Kidney (tissue), 14 donors: ENCODE results near the gene ASCC3. TPM values are rescaled to one million over a fixed set of nuclear protein-coding genes. Genes with fewer than 3 reads are reported as not detected.

ENCODE experiments used
- DNase-seq, 5 donors: peaks; one replicate each; pipeline ENCODE4 v3.0.0-alpha.2; 2013 to 2020
- FAIRE-seq: peaks from 2 replicates; lab custom pipeline; 2012; peaks lifted over from hg19 to GRCh38; lab: Jason Lieb, UNC
- H3K27ac ChIP-seq, 2 donors: one replicate each; pipeline ENCODE4 v1.7.0; 2013; ENCODE audit warnings: low read depth in 2 of 2, low read length in 2 of 2, inconsistent platforms in 1 of 2
- H3K27me3 ChIP-seq: one replicate; pipeline ENCODE4 v1.7.1; 2013; ENCODE audit warnings: low read length, inconsistent platforms; ENCODE audit not compliant: control insufficient read depth, insufficient read depth
- H3K36me3 ChIP-seq, 3 donors: one replicate each; pipeline versions ENCODE4 v1.7.0 to v1.7.1; 2013; ENCODE audit warnings: low read length in 3 of 3, control low read depth in 1 of 3, inconsistent platforms in 1 of 3; ENCODE audit not compliant: insufficient read depth in 3 of 3, control insufficient read depth in 2 of 3
- H3K4me1 ChIP-seq, 3 donors: one replicate each; pipeline versions ENCODE4 v1.7.0 to v1.7.1; 2013; ENCODE audit warnings: low read length in 3 of 3, inconsistent platforms in 1 of 3, low read depth in 1 of 3; ENCODE audit not compliant: control insufficient read depth in 2 of 3, insufficient read depth in 2 of 3
- H3K4me3 ChIP-seq, 3 donors: one replicate each; pipeline versions ENCODE4 v1.7.0 to v1.8.1; 2013; ENCODE audit warnings: low read length in 3 of 3, control low read depth in 1 of 3, inconsistent platforms in 1 of 3
- H3K9ac ChIP-seq, 3 donors: one replicate each; pipeline versions ENCODE4 v1.7.0 to v1.7.1; 2013; ENCODE audit warnings: low read length in 3 of 3, control low read depth in 1 of 3, inconsistent platforms in 1 of 3
- H3K9me3 ChIP-seq, 3 donors: one replicate each; pipeline versions ENCODE4 v1.7.0 to v1.7.1; 2013; ENCODE audit warnings: low read length in 3 of 3, control low read depth in 1 of 3, inconsistent platforms in 1 of 3; ENCODE audit not compliant: control insufficient read depth in 2 of 3, insufficient read depth in 1 of 3
- CTCF ChIP-seq: IDR thresholded peaks from 3 replicates; pipeline ENCODE4 v1.5.1; 2012; ENCODE audit warnings: mild to moderate bottlenecking, moderate library complexity, borderline replicate concordance; ENCODE audit not compliant: insufficient read depth; ENCODE audit errors: extremely low read depth
- intact Hi-C: fragments of 100-400 bp; cut with DNase I; formaldehyde crosslinking; loops from one replicate; pipeline ENCODE4 v1.11.1; 2022
- polyA plus RNA-seq: library from polyadenylated mRNA; stranded (reverse); fragments of 350-450 nt; fragmentation: Illumina TruSeq; extraction: RNeasy Lipid Tissue Mini Kit (QIAGEN cat#74804); gene quantifications from one replicate; pipeline ENCODE4 v1.2.3, GENCODE V29; 2014; ENCODE audit warnings: low read depth, low replicate concordance; ENCODE audit not compliant: insufficient read depth
- total RNA-seq: library from RNA; stranded (reverse); fragmentation: NEBNext Ultra II Directional; extraction: Animal tissue kit (Norgen Biotek cat#: 25700); gene quantifications from one replicate; pipeline ENCODE4 v1.2.1, GENCODE V29; 2021
- donor health status: control.
- donor health status: control.
- donor health status: control.
- donor health status: control.
- donor health status: control.
- donor health status: DM: yes; HTN: yes; CAD: no.
- donor health status: Normal renal cell carcinoma (clear cell type).

ASCC3 gene
- total and polyA plus RNA-seq, 2 donors from 2014 or later = 7.7 to 31.7 TPM

GRCh38 chr6:100806296-100806695 is 74.8 kb downstream of the ASCC3 start:
- Histone ChIP-seq H3K27me3 (no peaks in the 10 kb centered on the region), H3K36me3 (peaks cover 0 to 2% (median 0%) of the 10 kb centered on the region in 3 donors), H3K27ac (no peak overlapping the region), H3K4me1 (no peaks in the 10 kb centered on the region), H3K9ac (no peak overlapping the region), H3K9me3 (no peaks in the 10 kb centered on the region), H3K4me3 (no peak overlapping the region)
- intact Hi-C loops = no loop called here
- DNase-seq (no peak), FAIRE-seq (no peak)
- TF ChIP-seq CTCF = no peak

GRCh38 chr6:100803264-100804045 is 77.7 kb downstream of the ASCC3 start:
- no peaks in the 10 kb centered on the region for H3K27me3 ChIP-seq
- intact Hi-C loops = no loop called here
- no peaks in the 10 kb centered on the region for H3K9me3 ChIP-seq
- H3K4me1 ChIP-seq = no peaks in the 10 kb centered on the region
- no peak overlapping the region for H3K4me3 ChIP-seq
- no peak overlapping the region for H3K27ac ChIP-seq
- no peak overlapping the region for H3K9ac ChIP-seq
- FAIRE-seq = peak; percentile 61
- peaks cover 0 to 2% (median 0%) of the 10 kb centered on the region in 3 donors for H3K36me3 ChIP-seq
- no peak for TF ChIP-seq CTCF
- peak in 4 of 5 donors; percentile 15 to 46 (median 29) for DNase-seq

DNA sequence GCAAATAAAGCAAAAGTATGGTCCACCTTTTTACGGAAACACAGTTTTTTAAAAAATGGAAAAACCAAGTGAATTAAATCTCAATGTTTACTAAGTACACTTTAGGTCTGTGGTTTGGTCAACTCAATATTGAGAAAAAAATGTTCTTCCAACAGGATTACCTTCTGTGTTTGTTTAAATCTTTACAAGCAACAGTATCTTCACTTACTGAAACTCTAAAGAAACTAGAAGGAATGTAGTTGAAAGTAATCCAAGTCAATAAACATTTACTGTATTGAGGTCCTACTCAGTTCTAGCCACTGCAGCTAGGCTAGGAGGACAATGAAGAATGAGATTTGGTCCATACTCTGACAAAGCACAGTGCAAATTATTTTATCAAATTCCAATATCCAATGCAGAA is 80.1 kb downstream of the ASCC3 start:
- H3K9me3 ChIP-seq = no peaks in the 10 kb centered on the region
- H3K9ac ChIP-seq = no peak overlapping the region
- no peak for DNase-seq
- no peak for TF ChIP-seq CTCF
- no peaks in the 10 kb centered on the region for H3K4me1 ChIP-seq
- FAIRE-seq = no peak
- intact Hi-C loops = no loop called here
- no peaks in the 10 kb centered on the region for H3K27me3 ChIP-seq
- no peak overlapping the region for H3K27ac ChIP-seq
- H3K36me3 ChIP-seq = peaks cover 0 to 2% (median 0%) of the 10 kb centered on the region in 3 donors
- no peak overlapping the region for H3K4me3 ChIP-seq
